ENCODE results near the gene FSTL5. TPM values are rescaled to one million over a fixed set of nuclear protein-coding genes. Genes with fewer than 3 reads are reported as not detected.
"Not testable (repeated sequence)": the region's sequence is repeated elsewhere in the genome, so short reads cannot be mapped to it uniquely, and the experiment has no call there.

The FSTL5 gene
- polyA plus RNA-seq (ENCODE audit: insufficient read length) = 2.6 TPM

- peak; percentile 9 for DNase-seq (ENCODE audit: low read depth)
These were observed at the start of gene FSTL5 for GRCh38 chr4:162163892-162164759. FSTL5 (minus strand) TSS chr4:162164000; CDS start chr4:162111396, 52,604 bp downstream.

DNA sequence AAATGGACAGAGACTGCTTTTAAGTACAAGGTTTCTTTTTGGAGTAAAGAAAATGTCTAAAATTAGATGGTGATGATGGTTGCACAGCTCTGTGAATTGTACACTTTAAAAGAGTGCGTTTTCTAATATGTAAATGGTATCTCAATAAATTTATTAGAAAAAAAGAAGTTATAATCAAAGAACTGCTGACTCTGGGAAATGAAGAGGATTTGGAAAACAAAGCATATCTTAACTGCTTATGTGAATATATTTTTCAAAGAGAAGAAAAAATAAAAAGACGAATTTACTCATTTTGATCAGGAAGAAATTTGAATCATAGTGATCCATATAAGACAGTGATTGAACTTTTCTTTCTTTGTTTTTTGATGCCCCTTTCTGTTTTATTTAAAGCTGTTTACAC, 45.9 kb upstream of the FSTL5 start:
- DNase-seq (ENCODE audit: low read depth) = no peak

DNA sequence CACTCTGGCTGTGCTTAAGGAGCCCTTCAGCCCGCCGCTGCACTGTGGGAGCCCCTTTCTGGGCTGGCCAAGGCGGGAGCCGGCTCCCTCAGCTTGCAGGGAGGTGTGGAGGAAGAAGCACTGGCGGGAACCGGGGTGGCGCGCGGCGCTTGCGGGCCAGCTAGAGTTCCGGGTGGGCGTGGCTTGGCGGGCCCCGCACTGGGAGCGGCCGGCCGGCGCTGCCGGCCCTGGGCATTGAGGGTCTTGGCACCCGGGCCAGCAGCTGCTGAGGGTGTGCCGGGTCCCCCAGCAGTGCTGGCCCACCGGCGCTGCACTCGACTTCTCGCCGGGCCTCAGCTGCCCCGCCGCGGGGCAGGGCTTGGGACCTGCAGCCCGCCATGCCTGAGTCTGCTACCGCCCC, 39.7 kb upstream of the FSTL5 start:
- DNase-seq (ENCODE audit: low read depth) = not testable (repeated sequence)

DNA sequence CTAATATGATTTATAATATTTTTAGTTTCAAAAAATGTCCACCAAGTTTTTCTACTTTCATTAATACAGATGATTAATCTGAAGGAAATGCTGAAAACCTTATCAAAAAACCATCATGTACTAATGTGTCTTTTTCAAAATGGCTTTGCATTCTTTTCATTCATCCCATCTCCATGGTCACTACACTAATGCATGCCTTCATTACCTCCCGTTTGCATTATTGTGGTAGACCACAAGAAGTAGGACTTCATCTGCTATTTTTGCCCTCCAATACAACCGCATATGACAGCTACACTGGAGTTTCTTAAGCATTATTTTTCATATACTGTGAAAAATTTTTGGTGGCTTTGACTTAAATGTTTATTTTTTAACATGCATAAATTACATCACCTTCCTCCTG, 37.9 kb upstream of the FSTL5 start:
- DNase-seq (ENCODE audit: low read depth) = no peak

DNA sequence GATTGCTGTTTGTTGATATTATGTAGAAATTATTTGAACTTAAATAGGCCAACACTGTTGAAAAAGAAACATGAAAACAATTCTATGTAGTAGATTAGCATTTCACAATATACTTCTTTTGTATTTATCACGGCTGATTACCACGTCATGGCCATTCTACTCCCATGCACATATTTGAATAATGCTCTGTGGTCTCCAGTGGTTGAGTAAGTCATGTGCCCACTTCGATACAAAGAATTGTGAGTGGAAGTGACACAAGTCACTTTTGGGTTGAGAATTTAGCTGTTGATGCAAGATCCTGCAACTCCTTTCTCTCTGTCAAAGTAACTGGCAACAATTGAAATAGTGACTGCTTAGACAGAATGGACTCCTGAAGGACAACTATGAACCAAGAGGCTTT, 6.7 kb upstream of the FSTL5 start:
- no peak for DNase-seq (ENCODE audit: low read depth)

- DNase-seq (ENCODE audit: low read depth) = no peak
These were observed 1.2 kb upstream of the FSTL5 start for GRCh38 chr4:162164906-162165510.

GRCh38 chr4:162162672-162163071, 1.1 kb downstream of the FSTL5 start:
- no peak for DNase-seq (ENCODE audit: low read depth)

- DNase-seq (ENCODE audit: low read depth) = no peak
These were observed 6.6 kb downstream of the FSTL5 start for GRCh38 chr4:162157241-162157640.

DNA sequence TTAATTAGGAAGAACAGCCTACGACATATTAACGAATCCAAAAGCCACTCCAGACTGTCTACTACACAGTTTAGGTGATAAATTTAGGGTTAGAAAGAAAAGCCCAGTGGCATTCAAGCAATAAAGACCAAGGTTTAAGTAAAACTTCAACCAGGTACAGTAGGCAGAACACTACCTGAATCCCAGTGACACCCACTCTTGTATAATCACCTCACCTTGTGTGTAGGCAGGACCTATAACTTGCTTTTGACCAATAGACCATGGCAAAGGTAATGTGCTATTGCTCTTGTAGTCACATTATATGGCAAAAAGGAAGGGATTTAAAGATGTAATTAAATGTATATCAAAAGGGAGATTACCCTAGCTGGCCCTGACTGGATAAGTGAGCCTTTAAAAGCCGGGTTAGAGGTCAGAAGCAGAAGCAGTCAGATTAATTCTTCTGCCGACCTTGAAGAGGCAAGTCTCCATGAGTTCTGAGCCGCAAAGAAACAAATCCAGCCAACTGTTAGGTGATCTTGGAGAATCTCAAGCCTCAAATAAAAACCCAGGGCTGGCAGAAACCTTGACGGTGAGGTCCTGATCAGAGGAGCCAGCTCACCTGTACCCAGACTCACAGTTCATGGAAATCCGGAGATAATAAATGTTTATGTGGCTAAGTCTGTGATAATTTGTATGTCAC, 8.8 kb downstream of the FSTL5 start:
- no peak for DNase-seq (ENCODE audit: low read depth)

GRCh38 chr4:162151850-162152249, 11.9 kb downstream of the FSTL5 start:
- DNase-seq (ENCODE audit: low read depth) = no peak

- no peak for DNase-seq (ENCODE audit: low read depth)
These were observed 12.4 kb downstream of the FSTL5 start for GRCh38 chr4:162151386-162151785.

GRCh38 chr4:162149644-162150043, 14.2 kb downstream of the FSTL5 start:
- DNase-seq (ENCODE audit: low read depth) = no peak

DNA sequence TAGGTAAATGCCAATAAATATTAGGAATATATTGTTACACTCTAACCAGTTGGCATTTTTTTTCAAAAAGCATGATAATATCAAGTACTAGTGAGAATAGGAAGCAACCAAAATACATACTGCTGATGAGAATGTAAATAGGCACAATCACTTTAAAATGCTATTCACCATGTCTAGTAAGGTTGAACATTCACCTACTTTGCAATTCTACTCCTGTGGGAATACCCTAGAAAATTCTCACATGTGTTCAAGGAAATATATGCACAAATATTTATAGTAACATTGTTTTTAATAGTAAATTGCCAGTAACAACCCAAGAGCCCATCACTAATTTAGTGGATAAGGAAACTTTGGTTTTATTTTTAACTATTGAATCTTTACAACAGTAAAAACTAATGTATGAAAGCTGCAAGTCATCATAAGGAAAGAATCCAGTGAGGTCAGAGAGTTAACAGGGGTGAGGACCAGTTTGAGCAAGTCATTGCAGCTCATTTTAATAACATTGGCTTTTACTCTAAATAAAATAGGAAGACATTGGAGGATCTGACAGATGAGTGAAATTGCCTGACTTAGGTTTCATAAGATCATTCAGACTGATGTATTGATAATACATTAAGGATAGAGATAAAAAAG, 23.6 kb downstream of the FSTL5 start:
- no peak for DNase-seq (ENCODE audit: low read depth)

GRCh38 chr4:162139412-162139811, 24.4 kb downstream of the FSTL5 start:
- DNase-seq (ENCODE audit: low read depth) = no peak

DNA sequence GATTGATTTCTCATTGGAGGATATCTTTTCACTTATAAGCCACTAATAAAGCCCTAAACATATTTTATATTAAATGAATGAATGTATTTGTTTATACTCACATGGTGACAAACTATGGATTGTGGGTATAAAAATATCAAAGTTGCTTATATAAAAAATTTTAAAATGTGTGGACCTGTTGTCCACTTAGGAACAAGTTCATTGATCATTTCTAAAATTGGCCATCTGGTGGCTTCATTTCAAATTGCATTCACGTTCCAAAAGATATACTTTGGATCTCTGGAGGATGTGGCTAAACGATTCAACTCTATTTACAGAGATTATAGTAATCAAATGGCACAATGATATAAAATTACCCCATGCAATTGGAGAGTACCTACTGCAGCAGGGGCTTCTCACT, 32.5 kb downstream of the FSTL5 start:
- no peak for DNase-seq (ENCODE audit: low read depth)

GRCh38 chr4:162126729-162127128, 37.1 kb downstream of the FSTL5 start:
- DNase-seq (ENCODE audit: low read depth) = no peak

- no peak for DNase-seq (ENCODE audit: low read depth)
These were observed 46.7 kb downstream of the FSTL5 start for GRCh38 chr4:162117051-162117450.

- DNase-seq (ENCODE audit: low read depth) = no peak
These were observed 47.6 kb downstream of the FSTL5 start for GRCh38 chr4:162116095-162116779.

- DNase-seq (ENCODE audit: low read depth) = no peak
These were observed 48.5 kb downstream of the FSTL5 start for GRCh38 chr4:162115333-162115732.

- DNase-seq (ENCODE audit: low read depth) = no peak
These were observed 52.7 kb downstream of the FSTL5 start for GRCh38 chr4:162111078-162111477.

DNA sequence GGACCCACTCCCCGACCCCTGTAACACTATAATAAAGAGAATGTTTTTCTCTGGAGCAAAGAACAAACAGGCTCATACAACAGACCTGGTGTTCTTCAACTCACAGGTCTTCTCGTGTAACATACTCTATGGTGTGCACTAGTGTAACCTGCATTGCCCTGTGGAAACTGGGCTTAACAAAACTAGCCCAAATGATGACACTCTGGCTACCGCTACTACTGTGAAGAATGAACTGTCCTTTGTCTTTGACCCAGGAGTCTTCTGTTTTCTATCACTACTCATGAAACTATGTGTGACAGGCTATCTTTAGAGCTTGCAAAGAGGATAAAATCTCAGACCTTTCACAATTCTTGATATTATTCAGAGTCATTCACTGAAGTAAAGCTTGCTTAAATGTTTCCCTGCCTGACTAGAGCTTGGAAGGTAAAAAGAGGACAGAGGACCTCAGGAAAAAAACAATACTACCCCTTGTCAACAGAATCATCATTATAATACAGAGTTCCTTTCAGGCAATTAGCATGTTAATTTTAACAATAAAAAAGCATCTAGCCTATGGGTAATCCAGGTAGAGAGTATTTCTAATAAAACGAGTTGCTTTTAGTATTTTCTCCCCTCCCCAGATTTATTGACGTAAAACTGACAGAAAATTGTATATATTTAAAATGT, 59.2 kb downstream of the FSTL5 start:
- no peak for DNase-seq (ENCODE audit: low read depth)

Measured in forelimb muscle (tissue), 1 donor.